Trophoblast cell (in vitro differentiated cells and primary cell): ENCODE data around the gene RASSF4.
A peak's percentile ranks its signal among the peaks of the same experiment; 100 is the strongest.

Experiments used
- DNase-seq, 2 donors: peaks; one replicate each; pipeline ENCODE4 v3.0.0-alpha.2; 2016
- H2AFZ ChIP-seq: 2 replicates; pipeline ENCODE4 v1.6.1; 2013; ENCODE audit warnings: low read length, moderate library complexity, mild to moderate bottlenecking; ENCODE audit not compliant: insufficient read depth, poor library complexity
- H2AK5ac ChIP-seq: 2 replicates; pipeline ENCODE4 v1.6.1; 2013; ENCODE audit warnings: mild to moderate bottlenecking, low read length
- H2BK120ac ChIP-seq: 2 replicates; pipeline ENCODE4 v1.6.1; 2013; ENCODE audit warnings: low read length, mild to moderate bottlenecking, moderate library complexity; ENCODE audit not compliant: insufficient read depth, poor library complexity
- H2BK12ac ChIP-seq: 2 replicates; pipeline ENCODE4 v1.6.1; 2013; ENCODE audit warnings: mild to moderate bottlenecking, low read length, moderate library complexity
- H2BK5ac ChIP-seq: 2 replicates; pipeline ENCODE4 v1.6.1; 2013; ENCODE audit warnings: low read length, low read depth, moderate library complexity, mild to moderate bottlenecking; ENCODE audit not compliant: poor library complexity
- H3K14ac ChIP-seq: 2 replicates; pipeline ENCODE4 v1.6.1; 2013; ENCODE audit warnings: mild to moderate bottlenecking, low read length
- H3K18ac ChIP-seq: 2 replicates; pipeline ENCODE4 v1.6.1; 2013; ENCODE audit warnings: mild to moderate bottlenecking, low read length
- H3K23ac ChIP-seq: 2 replicates; pipeline ENCODE4 v1.6.1; 2013; ENCODE audit warnings: low read length
- H3K27ac ChIP-seq: 2 replicates; pipeline ENCODE4 v1.5.1; 2013; ENCODE audit warnings: low read depth, mild to moderate bottlenecking, inconsistent platforms, low read length, moderate library complexity
- H3K27me3 ChIP-seq: 2 replicates; pipeline ENCODE4 v1.6.1; 2013; ENCODE audit warnings: inconsistent platforms, mild to moderate bottlenecking, low read length, moderate library complexity; ENCODE audit not compliant: insufficient read depth
- H3K36me3 ChIP-seq, 2 experiments: 1 replicate in 1 of 2; 2 replicates in 1 of 2; pipeline ENCODE4 v1.6.1; 2013; ENCODE audit warnings: low read length in 2 of 2, mild to moderate bottlenecking in 2 of 2, moderate library complexity in 1 of 2; ENCODE audit not compliant: insufficient read depth in 2 of 2, control insufficient read depth in 1 of 2
- H3K4ac ChIP-seq: 2 replicates; pipeline ENCODE4 v1.6.1; 2013; ENCODE audit warnings: low read depth, mild to moderate bottlenecking, low read length, moderate library complexity
- H3K4me1 ChIP-seq, 2 experiments: 1 replicate in 1 of 2; 2 replicates in 1 of 2; pipeline ENCODE4 v1.6.1; 2013; ENCODE audit warnings: low read length in 2 of 2, mild to moderate bottlenecking in 2 of 2, moderate library complexity in 1 of 2; ENCODE audit not compliant: insufficient read depth in 2 of 2, control insufficient read depth in 1 of 2
- H3K4me2 ChIP-seq: 2 replicates; pipeline ENCODE4 v1.6.1; 2013; ENCODE audit warnings: inconsistent platforms, mild to moderate bottlenecking, low read length, moderate library complexity
- H3K4me3 ChIP-seq: 2 replicates; pipeline ENCODE4 v1.5.1; 2013; ENCODE audit warnings: mild to moderate bottlenecking, low read depth, low read length, inconsistent platforms
- H3K79me1 ChIP-seq: one replicate; pipeline ENCODE4 v1.6.1; 2013; ENCODE audit warnings: low read length
- H3K79me2 ChIP-seq: 2 replicates; pipeline ENCODE4 v1.6.1; 2013; ENCODE audit warnings: low read length, mild to moderate bottlenecking; ENCODE audit not compliant: control insufficient read depth, insufficient read depth, poor library complexity
- H3K9ac ChIP-seq: 2 replicates; pipeline ENCODE4 v1.6.1; 2013; ENCODE audit warnings: mild to moderate bottlenecking, low read length
- H3K9me3 ChIP-seq: 2 replicates; pipeline ENCODE4 v1.6.1; 2013; ENCODE audit warnings: low read depth, mild to moderate bottlenecking, control low read depth, inconsistent platforms, low read length; ENCODE audit not compliant: insufficient read depth
- H4K12ac ChIP-seq: 2 replicates; pipeline ENCODE4 v1.6.1; 2013; ENCODE audit warnings: low read depth, mild to moderate bottlenecking, low read length, moderate library complexity
- H4K8ac ChIP-seq: 2 replicates; pipeline ENCODE4 v1.6.1; 2013; ENCODE audit warnings: low read depth, mild to moderate bottlenecking, low read length, moderate library complexity
- H4K91ac ChIP-seq: one replicate; pipeline ENCODE4 v1.6.1; 2013; ENCODE audit warnings: low read depth, mild to moderate bottlenecking, low read length, moderate library complexity
- WGBS: extraction: QIAGEN DNeasy Blood & Tissue Kit; methylation state at CpG from one replicate; pipeline ENCODE4 v1.1.7; 2013; ENCODE audit warnings: missing lambda C conversion rate; ENCODE audit not compliant: insufficient read length, insufficient coverage; ENCODE audit errors: extremely low coverage; 5-methylcytosine and 5-hydroxymethylcytosine counted together

The RASSF4 gene

DNA sequence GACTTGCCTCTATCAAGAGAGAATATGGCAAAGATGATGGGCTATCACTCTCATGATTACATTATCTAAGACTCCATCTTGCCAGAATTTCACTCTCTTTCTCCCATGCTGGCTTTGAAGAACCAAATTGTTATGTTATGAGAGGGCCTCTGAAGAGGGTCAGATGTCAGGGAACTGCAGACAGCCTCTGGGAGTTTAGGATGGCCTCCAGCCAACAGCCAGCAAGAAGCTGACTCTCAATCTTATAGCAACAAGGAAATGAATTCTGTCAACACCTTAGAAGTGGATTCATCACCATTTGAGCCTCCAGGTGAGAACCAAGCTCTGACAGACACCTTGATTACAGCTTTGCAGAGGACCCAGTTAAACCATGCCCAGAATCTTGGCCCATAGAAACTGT, 74.7 kb downstream of the RASSF4 start:
- Histone ChIP-seq H2AFZ (no peak overlapping the region), H2AK5ac (no peak overlapping the region), H3K18ac (no peak overlapping the region), H3K4ac (no peak overlapping the region), H2BK5ac (no peak overlapping the region), H3K36me3 (no peaks in the 10 kb centered on the region), H3K4me2 (no peak overlapping the region), H2BK120ac (no peak overlapping the region), H3K9me3 (peaks cover 2% of the 10 kb centered on the region), H3K14ac (no peak overlapping the region), H4K91ac (no peak overlapping the region), H3K27ac (no peak overlapping the region), H2BK12ac (no peak overlapping the region), H3K4me3 (no peak overlapping the region), H3K23ac (no peak overlapping the region), H3K9ac (no peak overlapping the region), H3K4me1 (no peaks in the 10 kb centered on the region), H3K27me3 (no peaks in the 10 kb centered on the region), H4K8ac (no peak overlapping the region), H3K79me1 (no peaks in the 10 kb centered on the region), H4K12ac (no peak overlapping the region), H3K79me2 (no peaks in the 10 kb centered on the region)
- DNase-seq, result peak; percentile 63 to 75

DNA sequence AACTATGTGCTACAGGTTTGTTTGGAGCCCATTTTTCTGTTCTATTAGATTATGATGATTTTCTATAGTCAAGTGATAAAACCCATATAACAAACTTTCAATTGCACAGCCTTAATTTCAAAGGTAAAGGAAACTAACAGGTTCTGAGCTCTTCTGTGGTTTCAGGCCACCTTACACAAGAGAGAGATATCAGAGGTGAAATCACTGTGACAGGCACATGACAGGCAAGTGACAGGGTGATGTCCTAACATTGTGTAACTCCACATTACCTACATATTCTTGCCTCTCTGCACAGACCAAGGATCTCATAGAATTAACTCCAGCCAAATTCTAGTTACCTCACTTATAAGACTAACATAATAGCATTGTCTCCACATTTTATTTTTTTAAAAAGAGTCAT, 76.1 kb downstream of the RASSF4 start:
- Histone ChIP-seq H2AFZ (no peak overlapping the region), H3K27me3 (no peaks in the 10 kb centered on the region), H3K4ac (no peak overlapping the region), H3K4me3 (no peak overlapping the region), H3K14ac (no peak overlapping the region), H3K27ac (no peak overlapping the region), H2BK12ac (no peak overlapping the region), H3K18ac (no peak overlapping the region), H3K4me1 (no peaks in the 10 kb centered on the region), H4K91ac (no peak overlapping the region), H3K9ac (no peak overlapping the region), H3K36me3 (no peaks in the 10 kb centered on the region), H2AK5ac (no peak overlapping the region), H3K79me2 (no peaks in the 10 kb centered on the region), H2BK5ac (no peak overlapping the region), H3K9me3 (peaks cover 2% of the 10 kb centered on the region), H2BK120ac (no peak overlapping the region), H3K4me2 (no peak overlapping the region), H3K79me1 (no peaks in the 10 kb centered on the region), H3K23ac (no peak overlapping the region), H4K12ac (no peak overlapping the region), H4K8ac (no peak overlapping the region)
- peak; percentile 2 to 61 for DNase-seq

GRCh38 chr10:45040921-45041542, 81.4 kb downstream of the RASSF4 start:
- H2BK12ac ChIP-seq, result no peak overlapping the region
- no peak overlapping the region for H3K4me3 ChIP-seq
- no peak overlapping the region for H3K9ac ChIP-seq
- H3K36me3 ChIP-seq, result no peaks in the 10 kb centered on the region
- no peak overlapping the region for H4K8ac ChIP-seq
- H2BK120ac ChIP-seq, result no peak overlapping the region
- no peaks in the 10 kb centered on the region for H3K79me2 ChIP-seq
- H3K79me1 ChIP-seq, result no peaks in the 10 kb centered on the region
- no peak overlapping the region for H3K14ac ChIP-seq
- H3K4me2 ChIP-seq, result no peak overlapping the region
- H2BK5ac ChIP-seq, result no peak overlapping the region
- no peak overlapping the region for H2AK5ac ChIP-seq
- no peak overlapping the region for H4K91ac ChIP-seq
- no peak overlapping the region for H3K4ac ChIP-seq
- H2AFZ ChIP-seq, result no peak overlapping the region
- no peak overlapping the region for H3K23ac ChIP-seq
- no peaks in the 10 kb centered on the region for H3K27me3 ChIP-seq
- H3K9me3 ChIP-seq, result no peaks in the 10 kb centered on the region
- no peak overlapping the region for H3K18ac ChIP-seq
- no peak overlapping the region for H4K12ac ChIP-seq
- peaks cover 0 to 3% of the 10 kb centered on the region in 2 experiments for H3K4me1 ChIP-seq
- no peak overlapping the region for H3K27ac ChIP-seq
- DNase-seq, result no peak

- no peak overlapping the region for H2BK12ac ChIP-seq
- no CpG with 5 or more reads among the region's 7 CpGs for whole genome bisulfite sequencing
- H3K9ac ChIP-seq, result no peak overlapping the region
- no peak overlapping the region for H3K18ac ChIP-seq
- no peak overlapping the region for H3K4me3 ChIP-seq
- no peak overlapping the region for H3K14ac ChIP-seq
- H3K9me3 ChIP-seq, result no peaks in the 10 kb centered on the region
- no peak overlapping the region for H3K27ac ChIP-seq
- peak overlapping the region; percentile 6 for H2AFZ ChIP-seq
- H3K79me1 ChIP-seq, result no peaks in the 10 kb centered on the region
- H3K23ac ChIP-seq, result no peak overlapping the region
- H3K4ac ChIP-seq, result no peak overlapping the region
- H2AK5ac ChIP-seq, result no peak overlapping the region
- peak overlapping the region; percentile 16 for H3K4me2 ChIP-seq
- no peak overlapping the region for H4K8ac ChIP-seq
- H4K91ac ChIP-seq, result no peak overlapping the region
- H2BK120ac ChIP-seq, result no peak overlapping the region
- H4K12ac ChIP-seq, result no peak overlapping the region
- no peaks in the 10 kb centered on the region for H3K36me3 ChIP-seq
- H3K27me3 ChIP-seq, result no peaks in the 10 kb centered on the region
- peaks cover 0 to 3% of the 10 kb centered on the region in 2 experiments for H3K4me1 ChIP-seq
- H3K79me2 ChIP-seq, result no peaks in the 10 kb centered on the region
- DNase-seq, result no peak
- H2BK5ac ChIP-seq, result no peak overlapping the region
These were observed 84.7 kb downstream of the RASSF4 start for GRCh38 chr10:45044290-45044689.
